GM19455 (cell line): Measurements from ENCODE around the gene GMNN.

Experiments used
- ATAC-seq: cut with Tn5 transposase; IDR thresholded peaks from one replicate; pipeline ENCODE4 v1.9.1; 2021; ENCODE audit not compliant: unreplicated experiment

GMNN gene

GRCh38 chr6:24799541-24799915 is 24.8 kb downstream of the GMNN start:
- ATAC-seq, result no peak

GRCh38 chr6:24802271-24803059 is 27.7 kb downstream of the GMNN start:
- ATAC-seq, result no peak

- no peak for ATAC-seq
Measured at GRCh38 chr6:24807584-24807983, 32.8 kb downstream of the GMNN start.

GRCh38 chr6:24809728-24810127 is 35.0 kb downstream of the GMNN start:
- no peak for ATAC-seq

GRCh38 chr6:24818346-24818745 is 43.6 kb downstream of the GMNN start:
- ATAC-seq, result no peak

GRCh38 chr6:24821860-24822444 is 47.2 kb downstream of the GMNN start:
- no peak for ATAC-seq

- no peak for ATAC-seq
Measured at GRCh38 chr6:24822696-24823095, 48.0 kb downstream of the GMNN start.

- ATAC-seq, result no peak
Measured at GRCh38 chr6:24823185-24823584, 48.4 kb downstream of the GMNN start.

- no peak for ATAC-seq
Measured at GRCh38 chr6:24824142-24824938, 49.6 kb downstream of the GMNN start.

- ATAC-seq, result no peak
Measured at GRCh38 chr6:24825130-24825630, 50.4 kb downstream of the GMNN start.

- no peak for ATAC-seq
Measured at GRCh38 chr6:24827162-24827561, 52.4 kb downstream of the GMNN start.

- no peak for ATAC-seq
Measured at GRCh38 chr6:24827970-24828369, 53.2 kb downstream of the GMNN start.

- ATAC-seq, result no peak
Measured at GRCh38 chr6:24829657-24830056, 54.9 kb downstream of the GMNN start.

- ATAC-seq, result no peak
Measured at GRCh38 chr6:24831771-24832716, 57.3 kb downstream of the GMNN start.

- no peak for ATAC-seq
Measured at GRCh38 chr6:24832794-24833193, 58.1 kb downstream of the GMNN start.

- no peak for ATAC-seq
Measured at GRCh38 chr6:24833711-24834386, 59.1 kb downstream of the GMNN start.
